Endometrium (tissue), 2 donors: ENCODE results near the gene CCDC171.
"Not testable (repeated sequence)": the region's sequence is repeated elsewhere in the genome, so short reads cannot be mapped to it uniquely, and the experiment has no call there.

Source experiments
- FAIRE-seq: peaks from 2 replicates; lab custom pipeline; 2012; peaks lifted over from hg19 to GRCh38; lab: Jason Lieb, UNC
- donor health status: control.
- donor health status: control.

CCDC171 gene

GRCh38 chr9:15570769-15571168 lies 17.9 kb downstream of the CCDC171 start:
- FAIRE-seq, result no peak

GRCh38 chr9:15572200-15572770 lies 19.4 kb downstream of the CCDC171 start:
- no peak for FAIRE-seq

- FAIRE-seq, result no peak
Measured at GRCh38 chr9:15576350-15577050, 23.7 kb downstream of the CCDC171 start.

GRCh38 chr9:15578714-15579113 lies 25.9 kb downstream of the CCDC171 start:
- no peak for FAIRE-seq

- no peak for FAIRE-seq
Measured at GRCh38 chr9:15584379-15584778, 31.5 kb downstream of the CCDC171 start.

- no peak for FAIRE-seq
Measured at GRCh38 chr9:15592317-15592716, 39.5 kb downstream of the CCDC171 start.

GRCh38 chr9:15592940-15593339 lies 40.1 kb downstream of the CCDC171 start:
- not testable (repeated sequence) for FAIRE-seq

GRCh38 chr9:15600666-15601330 lies 48.0 kb downstream of the CCDC171 start:
- not testable (repeated sequence) for FAIRE-seq

- peak; percentile 98 for FAIRE-seq
Measured at GRCh38 chr9:15606643-15607472, 54.0 kb downstream of the CCDC171 start.

GRCh38 chr9:15612962-15613361 lies 60.1 kb downstream of the CCDC171 start:
- no peak for FAIRE-seq

- no peak for FAIRE-seq
Measured at GRCh38 chr9:15617782-15618181, 64.9 kb downstream of the CCDC171 start.

- FAIRE-seq, result no peak
Measured at GRCh38 chr9:15618540-15619331, 65.9 kb downstream of the CCDC171 start.

- peak; percentile 81 for FAIRE-seq
Measured at GRCh38 chr9:15622318-15622971, 69.6 kb downstream of the CCDC171 start.

- FAIRE-seq, result no peak
Measured at GRCh38 chr9:15635752-15636151, 82.9 kb downstream of the CCDC171 start.

- no peak for FAIRE-seq
Measured at GRCh38 chr9:15640121-15640520, 87.3 kb downstream of the CCDC171 start.

- FAIRE-seq, result no peak
Measured at GRCh38 chr9:15641291-15641690, 88.4 kb downstream of the CCDC171 start.

GRCh38 chr9:15642369-15642962 lies 89.6 kb downstream of the CCDC171 start:
- peak; percentile 79 for FAIRE-seq

- FAIRE-seq, result no peak
Measured at GRCh38 chr9:15670246-15670645, 117.4 kb downstream of the CCDC171 start.

- no peak for FAIRE-seq
Measured at GRCh38 chr9:15670894-15671293, 118.1 kb downstream of the CCDC171 start.

GRCh38 chr9:15693701-15694100 lies 140.9 kb downstream of the CCDC171 start:
- no peak for FAIRE-seq

- no peak for FAIRE-seq
Measured at GRCh38 chr9:15696979-15697378, 144.1 kb downstream of the CCDC171 start.
